IMR-90 (cell line): Measurements from ENCODE around the gene LRIG1. TPM values are rescaled to one million over a fixed set of nuclear protein-coding genes. Genes with fewer than 3 reads are reported as not detected.
A peak's percentile ranks its signal among the peaks of the same experiment; 100 is the strongest.

Experiments
- ATAC-seq: fragments of 200-7000 bp; cut with Tn5 transposase; 2 replicates; pipeline ENCODE4 v1.9.1; 2020; ENCODE audit warnings: low read depth, mild to moderate bottlenecking, moderate library complexity
- BruUV-seq: library from RNA; stranded (reverse); fragments of 400-500 nt; replicated peaks from 2 replicates; lab custom pipeline; 2021; lab: Mats Ljungman, UMichigan
- CTCF ChIA-PET: fragments of 300-600 bp; formaldehyde crosslinking; extraction: SDS; loops from one replicate; lab custom pipeline; 2021; ENCODE audit warnings: antibody characterized with exemption; lab: Yijun Ruan, JAX
- POLR2A ChIA-PET: fragments of 300-600 bp; sonication (Branson Sonifier 250); formaldehyde crosslinking; loops from one replicate; lab custom pipeline; 2022; ENCODE audit warnings: antibody characterized with exemption; ENCODE audit not compliant: unreplicated experiment; lab: Charles Lee
- DNase-seq: peaks from one replicate; pipeline ENCODE4 v3.0.0; 2013
- H2AFZ ChIP-seq: replicated peaks from 2 replicates; pipeline ENCODE3; 2013; ENCODE audit warnings: low read length, mild to moderate bottlenecking; ENCODE audit not compliant: poor library complexity
- H2AK5ac ChIP-seq: 2 replicates; pipeline ENCODE4 v1.6.1; 2013; ENCODE audit warnings: low read depth, low read length, inconsistent platforms
- H2AK9ac ChIP-seq: replicated peaks from 2 replicates; pipeline ENCODE3; 2013; ENCODE audit warnings: mild to moderate bottlenecking, low read depth, low read length, moderate library complexity; ENCODE audit not compliant: poor library complexity
- H2BK120ac ChIP-seq: 2 replicates; pipeline ENCODE4 v1.6.1; 2013; ENCODE audit warnings: low read depth, low read length, inconsistent platforms
- H2BK15ac ChIP-seq: 3 replicates; pipeline ENCODE4 v1.6.1; 2013; ENCODE audit warnings: low read depth, low read length, inconsistent platforms
- H2BK20ac ChIP-seq: 2 replicates; pipeline ENCODE4 v1.6.1; 2013; ENCODE audit warnings: low read depth, mild to moderate bottlenecking, inconsistent platforms, low read length, moderate library complexity
- H2BK5ac ChIP-seq: 2 replicates; pipeline ENCODE4 v1.6.1; 2013; ENCODE audit warnings: mild to moderate bottlenecking, low read depth, low read length, inconsistent platforms; ENCODE audit not compliant: poor library complexity, severe bottlenecking
- H3K14ac ChIP-seq: replicated peaks from 2 replicates; pipeline ENCODE4 v1.6.1; 2013; ENCODE audit warnings: low read depth, low read length, inconsistent platforms
- H3K18ac ChIP-seq: 2 replicates; pipeline ENCODE4 v1.6.1; 2013; ENCODE audit warnings: low read depth, low read length, control low read depth
- H3K23ac ChIP-seq: 2 replicates; pipeline ENCODE4 v1.6.1; 2013; ENCODE audit warnings: low read depth, low read length, inconsistent platforms
- H3K27ac ChIP-seq: 2 replicates; pipeline ENCODE4 v1.5.1; 2013; ENCODE audit warnings: mild to moderate bottlenecking, control low read depth, low read length; ENCODE audit not compliant: insufficient read depth
- H3K27me3 ChIP-seq: 2 replicates; pipeline ENCODE4 v1.6.1; 2013; ENCODE audit warnings: low read length; ENCODE audit not compliant: control insufficient read depth, insufficient read depth
- H3K36me3 ChIP-seq: 2 replicates; pipeline ENCODE4 v1.6.1; 2013; ENCODE audit warnings: low read length, mixed read lengths; ENCODE audit not compliant: control insufficient read depth, insufficient read depth
- H3K4ac ChIP-seq: 2 replicates; pipeline ENCODE4 v1.6.1; 2013; ENCODE audit warnings: low read depth, low read length, inconsistent platforms
- H3K4me1 ChIP-seq: 2 replicates; pipeline ENCODE4 v1.6.1; 2013; ENCODE audit warnings: low read length, mixed read lengths; ENCODE audit not compliant: control insufficient read depth, insufficient read depth
- H3K4me2 ChIP-seq: 2 replicates; pipeline ENCODE4 v1.6.1; 2013; ENCODE audit warnings: low read depth, mild to moderate bottlenecking, control low read depth, low read length, moderate library complexity
- H3K4me3 ChIP-seq: 2 replicates; pipeline ENCODE4 v1.5.1; 2013; ENCODE audit warnings: low read depth, mild to moderate bottlenecking, control low read depth, low read length, moderate library complexity; ENCODE audit not compliant: insufficient read depth
- H3K56ac ChIP-seq: 2 replicates; pipeline ENCODE4 v1.6.1; 2013; ENCODE audit warnings: low read length, inconsistent platforms; ENCODE audit not compliant: insufficient read depth; ENCODE audit errors: extremely low read depth
- H3K79me1 ChIP-seq, 2 experiments: 2 replicates each; pipeline ENCODE4 v1.6.1; 2013; ENCODE audit warnings: low read length in 2 of 2, inconsistent platforms in 1 of 2, low read depth in 1 of 2
- H3K9ac ChIP-seq: 2 replicates; pipeline ENCODE4 v1.6.1; 2013; ENCODE audit warnings: low read depth, low read length, control low read depth
- H3K9me1 ChIP-seq: 2 replicates; pipeline ENCODE4 v1.6.1; 2013; ENCODE audit warnings: low read length, inconsistent platforms; ENCODE audit not compliant: insufficient read depth
- H3K9me3 ChIP-seq: 2 replicates; pipeline ENCODE4 v1.6.1; 2013; ENCODE audit warnings: low read length; ENCODE audit not compliant: control insufficient read depth, insufficient read depth
- H4K20me1 ChIP-seq: 2 replicates; pipeline ENCODE4 v1.6.1; 2013; ENCODE audit warnings: low read length, inconsistent platforms; ENCODE audit not compliant: insufficient read depth
- H4K5ac ChIP-seq: 2 replicates; pipeline ENCODE4 v1.6.1; 2013; ENCODE audit warnings: mild to moderate bottlenecking, low read depth, low read length, control low read depth
- H4K8ac ChIP-seq, 2 experiments: 2 replicates each; pipeline ENCODE4 v1.6.1; 2013; ENCODE audit warnings: low read depth in 2 of 2, low read length in 2 of 2, control low read depth in 1 of 2, inconsistent platforms in 1 of 2
- H4K91ac ChIP-seq: 2 replicates; pipeline ENCODE4 v1.6.1; 2013; ENCODE audit warnings: low read depth, low read length, inconsistent platforms; ENCODE audit not compliant: insufficient read depth
- BHLHE40 ChIP-seq: fragments of 150-350 bp; IDR thresholded peaks from 2 replicates; pipeline ENCODE4 v1.6.1; 2016; ENCODE audit warnings: mild to moderate bottlenecking, low read depth, low read length
- CHD1 ChIP-seq: IDR thresholded peaks from 2 replicates; pipeline ENCODE4 v1.6.1; 2012; ENCODE audit warnings: low read depth, low read length, improper control_type of control experiment
- CTCF ChIP-seq: conservative IDR thresholded peaks from 2 replicates; pipeline ENCODE4 v1.5.1; 2012; ENCODE audit warnings: mild to moderate bottlenecking, low read depth, low read length, improper control_type of control experiment
- FOS ChIP-seq: fragments of 150-350 bp; IDR thresholded peaks from 2 replicates; pipeline ENCODE4 v1.6.1; 2016; ENCODE audit warnings: low read depth, low read length
- MXI1 ChIP-seq: IDR thresholded peaks from 2 replicates; pipeline ENCODE4 v1.6.1; 2012; ENCODE audit warnings: low read depth, mild to moderate bottlenecking, low read length, moderate library complexity, borderline replicate concordance
- POLR2A ChIP-seq: IDR thresholded peaks from 2 replicates; pipeline ENCODE4 v1.6.1; 2012; ENCODE audit warnings: mild to moderate bottlenecking, low read depth, low read length
- WGBS, 2 experiments: methylation state at CpG; one replicate each; pipeline versions ENCODE4 v1.1.5 to v1.1.7; 2013; ENCODE audit warnings: missing lambda C conversion rate in 2 of 2; ENCODE audit not compliant: insufficient read length in 1 of 2; ENCODE audit errors: extremely low coverage in 2 of 2; 5-methylcytosine and 5-hydroxymethylcytosine counted together
- dilution Hi-C: fragments of 300-500 bp; cut with HindIII; formaldehyde crosslinking; loops from one replicate; pipeline ENCODE4 v1.14.3; 2018; ENCODE audit warnings: low sequenced_read_pairs; ENCODE audit not compliant: unreplicated experiment
- in situ Hi-C: fragments of 300-500 bp; cut with MboI; formaldehyde crosslinking; loops from 3 replicates; pipeline ENCODE4 v1.14.3; 2019; ENCODE audit warnings: low sequenced_read_pairs, inconsistent platforms, mixed read lengths
- intact Hi-C: fragments of 100-400 bp; cut with micrococcal nuclease; formaldehyde crosslinking; loops from 2 replicates; pipeline ENCODE4 v1.10.0; 2022
- polyA plus RNA-seq, 3 experiments: library from polyadenylated mRNA; depleted of rRNA; stranded (reverse); fragments of >200 nt; gene quantifications; 2 replicates each; pipeline ENCODE4 v1.2.3, GENCODE V29; 2012; ENCODE audit warnings: low replicate concordance in 1 of 3
- total RNA-seq: library from RNA; depleted of rRNA; stranded (reverse); fragments of >200 nt; gene quantifications from 2 replicates; pipeline ENCODE4 v1.2.3, GENCODE V29; 2012
- TF ChIP-seq, protein P1 (sequence below): fragments of 150-350 bp; IDR thresholded peaks from 2 replicates; pipeline ENCODE4 v1.6.1; 2017; ENCODE audit warnings: mild to moderate bottlenecking, antibody characterized with exemption, low read length, low read depth

The LRIG1 gene
- total and polyA plus RNA-seq, 2 of the 4 experiments (the other 2 are of a cell fraction) = 62.8 to 87.8 TPM

DNA sequence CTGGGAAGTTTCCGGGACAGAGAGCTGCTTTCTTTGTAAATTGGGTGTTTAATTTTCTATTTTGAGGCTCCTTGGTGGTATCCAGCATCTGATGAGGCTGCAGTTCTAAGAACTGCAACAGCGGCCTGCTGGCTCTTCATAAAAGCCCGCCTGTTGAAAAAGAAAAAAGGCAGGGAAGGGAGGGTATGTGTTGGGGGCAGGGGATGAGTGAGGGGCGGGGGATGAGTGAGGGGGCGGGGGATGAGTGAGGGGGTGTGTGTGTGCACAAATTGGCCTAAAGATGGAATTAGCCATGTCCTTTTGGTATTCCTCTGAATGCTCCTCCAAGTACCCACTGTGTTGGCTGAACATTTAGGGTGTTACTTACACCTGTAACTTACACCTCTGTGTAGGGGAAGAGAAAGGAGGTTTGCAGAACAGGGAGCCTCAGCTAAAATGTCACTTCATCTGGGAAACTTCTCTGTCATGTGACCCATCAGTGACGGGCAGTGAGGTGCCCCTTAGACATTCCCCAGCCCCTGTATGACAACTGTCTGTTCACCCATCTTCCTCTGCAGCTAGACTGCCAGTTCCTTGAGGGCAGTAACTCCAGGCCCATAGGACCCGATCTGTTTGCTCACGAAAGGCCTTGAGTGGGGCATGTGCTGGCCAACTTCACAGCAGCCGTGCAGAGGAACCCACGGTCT, 57.6 kb downstream of the LRIG1 start:
- peaks cover 12% of the 10 kb centered on the region for H3K36me3 ChIP-seq
- peaks cover 21% of the 10 kb centered on the region for H3K9me1 ChIP-seq
- in situ Hi-C loops = no loop called here
- peak overlapping the region; percentile 53; the same call in 1 of the 2 replicates for H3K23ac ChIP-seq
- dilution Hi-C loops = no loop called here
- H3K79me1 ChIP-seq = peaks cover 14 to 42% of the 10 kb centered on the region in 2 experiments
- CTCF ChIA-PET = no interaction called here
- H3K4me2 ChIP-seq = peak overlapping the region; percentile 62; the same call in 1 of the 2 replicates
- H2BK15ac ChIP-seq = peak overlapping the region; percentile 40; the same call in 1 of the 3 replicates
- peaks cover 27% of the 10 kb centered on the region for H3K4me1 ChIP-seq
- H4K5ac ChIP-seq = peak overlapping the region; percentile 73
- H4K8ac ChIP-seq = peak overlapping the region; percentile 46 to 86; a peak in 3 of 4 replicates
- H2AK5ac ChIP-seq = peak overlapping the region; percentile 90
- ATAC-seq (no peak), DNase-seq (no peak)
- peak overlapping the region; percentile 83; the same call in 1 of the 2 replicates for H2BK120ac ChIP-seq
- peak overlapping the region; percentile 93; the same call in 1 of the 2 replicates for H4K91ac ChIP-seq
- peak overlapping the region; percentile 18; the same call in 1 of the 2 replicates for H3K18ac ChIP-seq
- peak overlapping the region; percentile 75 for H3K4ac ChIP-seq
- TF ChIP-seq CTCF = no peak
- TF ChIP-seq CHD1 = no peak
- no peak for TF ChIP-seq FOS
- TF ChIP-seq, protein P1, sequence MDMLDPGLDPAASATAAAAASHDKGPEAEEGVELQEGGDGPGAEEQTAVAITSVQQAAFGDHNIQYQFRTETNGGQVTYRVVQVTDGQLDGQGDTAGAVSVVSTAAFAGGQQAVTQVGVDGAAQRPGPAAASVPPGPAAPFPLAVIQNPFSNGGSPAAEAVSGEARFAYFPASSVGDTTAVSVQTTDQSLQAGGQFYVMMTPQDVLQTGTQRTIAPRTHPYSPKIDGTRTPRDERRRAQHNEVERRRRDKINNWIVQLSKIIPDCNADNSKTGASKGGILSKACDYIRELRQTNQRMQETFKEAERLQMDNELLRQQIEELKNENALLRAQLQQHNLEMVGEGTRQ = 0 out of 2 replicates have a peak, but pooled peaks have one; percentile 4
- TF ChIP-seq MXI1 = no peak
- no peak for TF ChIP-seq POLR2A
- no peak for TF ChIP-seq BHLHE40
- H3K27me3 ChIP-seq = no peaks in the 10 kb centered on the region
- 0 out of 2 replicates have a peak, but pooled peaks cover 6% of the 10 kb centered on the region for H4K20me1 ChIP-seq
- POLR2A ChIA-PET = interaction anchor here (0.6 kb wide), 1 partner anchor 12 kb away, joined by 3 read pairs; no protein-coding TSS in a partner anchor
- no peak overlapping the region for H3K4me3 ChIP-seq
- H2AFZ ChIP-seq = peak overlapping the region; percentile 52
- no TSS peak for BruUV-seq
- H3K9me3 ChIP-seq = no peaks in the 10 kb centered on the region
- WGBS, 2 experiments = 33% methylated on average over 2 of the region's 10 CpGs; no CpG with 5 or more reads in 1 of the 2 experiments
- H3K9ac ChIP-seq = peak overlapping the region; percentile 37
- H3K27ac ChIP-seq = peak overlapping the region; percentile 77
- intact Hi-C loops = loop anchor here (1.0 to 5.0 kb wide), 2 partner anchors 8 to 54 kb away; no protein-coding TSS in a partner anchor
- H2BK20ac ChIP-seq = peak overlapping the region; percentile 43; the same call in 1 of the 2 replicates
- peak overlapping the region; percentile 81 for H3K14ac ChIP-seq
- peak overlapping the region; percentile 14; the same call in 1 of the 2 replicates for H3K56ac ChIP-seq
- H2BK5ac ChIP-seq = no peak overlapping the region
- peak overlapping the region; percentile 59 for H2AK9ac ChIP-seq
